ENCODE data around the gene GIT1. TPM values are rescaled to one million over a fixed set of nuclear protein-coding genes. Genes with fewer than 3 reads are reported as not detected.

Gene GIT1
- total RNA-seq, 4 donors from 2014 or later = 31.9 to 66.7 (median 52.6) TPM

- no peaks in the 10 kb centered on the region for H3K36me3 ChIP-seq
- peaks cover 0 to 4% (median 0%) of the 10 kb centered on the region in 4 donors for H3K9me3 ChIP-seq
- no peak for TF ChIP-seq CTCF (IDR thresholded peaks at IDR 0.05)
- no peak for TF ChIP-seq POLR2A (IDR thresholded peaks at IDR 0.05)
- no peaks in the 10 kb centered on the region for H3K27me3 ChIP-seq
- no peak overlapping the region for H3K4me3 ChIP-seq
- no peak overlapping the region for H3K27ac ChIP-seq
- H3K4me1 ChIP-seq = no peaks in the 10 kb centered on the region
- DNase-seq = no peak
Measured at GRCh38 chr17:29607557-29608195, 18.2 kb upstream of the GIT1 start.

GRCh38 chr17:29603109-29603674 lies 13.7 kb upstream of the GIT1 start:
- TF ChIP-seq CTCF (IDR thresholded peaks at IDR 0.05) = no peak
- TF ChIP-seq POLR2A (IDR thresholded peaks at IDR 0.05) = no peak
- H3K36me3 ChIP-seq = no peaks in the 10 kb centered on the region
- H3K27me3 ChIP-seq = no peaks in the 10 kb centered on the region
- DNase-seq = no peak
- H3K27ac ChIP-seq = no peak overlapping the region
- no peaks in the 10 kb centered on the region for H3K9me3 ChIP-seq
- no peaks in the 10 kb centered on the region for H3K4me1 ChIP-seq
- no peak overlapping the region for H3K4me3 ChIP-seq

GRCh38 chr17:29597361-29598172 lies 8.1 kb upstream of the GIT1 start:
- no peak for DNase-seq
- no peak for TF ChIP-seq CTCF (IDR thresholded peaks at IDR 0.05)
- TF ChIP-seq POLR2A (IDR thresholded peaks at IDR 0.05) = no peak
- no peaks in the 10 kb centered on the region for H3K9me3 ChIP-seq
- no peaks in the 10 kb centered on the region for H3K36me3 ChIP-seq
- H3K27ac ChIP-seq = no peak overlapping the region
- no peak overlapping the region for H3K4me3 ChIP-seq
- H3K27me3 ChIP-seq = no peaks in the 10 kb centered on the region
- H3K4me1 ChIP-seq = peaks cover 0 to 13% (median 10%) of the 10 kb centered on the region in 4 donors

GRCh38 chr17:29596811-29597210 lies 7.4 kb upstream of the GIT1 start:
- Histone ChIP-seq H3K4me1 (peaks cover 0 to 20% (median 16%) of the 10 kb centered on the region in 4 donors), H3K9me3 (no peaks in the 10 kb centered on the region), H3K27ac (no peak overlapping the region), H3K36me3 (no peaks in the 10 kb centered on the region), H3K4me3 (no peak overlapping the region), H3K27me3 (no peaks in the 10 kb centered on the region)
- TF ChIP-seq CTCF (IDR thresholded peaks at IDR 0.05) = no peak
- no peak for TF ChIP-seq POLR2A (IDR thresholded peaks at IDR 0.05)
- DNase-seq = no peak

- no peak for TF ChIP-seq CTCF (IDR thresholded peaks at IDR 0.05)
- no peak for TF ChIP-seq POLR2A (IDR thresholded peaks at IDR 0.05)
- Histone ChIP-seq H3K36me3 (no peaks in the 10 kb centered on the region), H3K4me3 (no peak overlapping the region), H3K4me1 (peaks cover 0 to 27% (median 22%) of the 10 kb centered on the region in 4 donors), H3K27me3 (no peaks in the 10 kb centered on the region), H3K27ac (no peak overlapping the region), H3K9me3 (no peaks in the 10 kb centered on the region)
- no peak for DNase-seq
Measured at GRCh38 chr17:29595943-29596774, 6.7 kb upstream of the GIT1 start.
